Measurements from ENCODE around the gene MISP3.

- TF ChIP-seq RAD21 (IDR thresholded peaks at IDR 0.05; ENCODE audit: low read depth) (no peak), REST (IDR thresholded peaks at IDR 0.05; ENCODE audit: low read depth) (no peak), TAF1 (IDR thresholded peaks at IDR 0.05; ENCODE audit: low read depth) (no peak), CREB1 (IDR thresholded peaks at IDR 0.05; ENCODE audit: low read depth) (no peak), CEBPB (IDR thresholded peaks at IDR 0.05) (no peak), YY1 (IDR thresholded peaks at IDR 0.05; ENCODE audit: low read depth) (no peak)
Measured at GRCh38 chr19:14106840-14107239, 34.3 kb downstream of the MISP3 start.
